HG03097 (cell line): Measurements from ENCODE around the gene TCP11L2.

Source experiments
- ATAC-seq: cut with Tn5 transposase; IDR thresholded peaks from one replicate; pipeline ENCODE4 v1.9.1; 2021; ENCODE audit not compliant: unreplicated experiment, low FRiP score

TCP11L2 gene

GRCh38 chr12:106386813-106387535 is 84.4 kb downstream of the TCP11L2 start:
- no peak for ATAC-seq

DNA sequence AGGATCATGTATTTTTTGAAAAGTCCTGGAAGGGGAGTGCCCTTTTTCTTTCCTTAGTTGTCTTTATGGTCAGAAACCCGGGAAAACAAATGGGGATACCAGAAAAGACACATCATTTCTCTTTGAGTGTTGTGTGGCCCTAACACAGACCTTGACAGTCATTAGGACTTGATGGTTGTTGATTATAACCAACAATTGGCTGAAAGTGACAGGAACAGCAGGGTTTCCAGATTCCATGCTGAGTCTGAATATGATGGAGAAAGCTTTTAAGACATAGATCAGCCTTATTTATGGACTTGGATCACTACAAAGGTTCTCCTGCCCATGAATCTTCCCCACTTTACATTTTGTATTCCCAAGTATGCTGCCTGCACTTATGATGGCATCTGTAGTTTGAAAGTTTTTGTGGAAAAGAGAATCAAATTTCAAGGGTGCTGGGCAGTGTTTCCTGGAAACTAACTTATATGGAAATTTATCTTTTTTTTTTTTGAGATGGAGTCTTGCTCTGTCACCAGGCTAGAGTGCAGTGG is 85.4 kb downstream of the TCP11L2 start:
- no peak for ATAC-seq

DNA sequence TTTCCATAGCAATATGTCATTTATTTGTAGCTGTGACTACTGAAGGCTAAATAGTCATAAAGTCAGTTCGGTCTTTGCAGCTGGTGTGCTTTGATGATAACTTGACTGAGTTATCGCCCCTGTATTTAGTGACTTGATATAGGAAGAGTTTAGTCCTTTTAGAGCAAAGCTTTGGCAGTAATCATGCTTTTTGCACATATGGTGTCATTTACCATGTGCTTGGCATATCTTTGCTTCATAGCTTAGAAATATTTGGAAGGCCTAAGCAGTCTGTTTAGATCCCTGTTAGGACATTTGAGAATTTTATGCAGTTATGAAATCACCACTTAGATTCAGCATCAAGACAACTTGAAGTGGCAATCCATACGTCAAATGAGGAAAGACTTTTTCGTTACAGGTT is 86.6 kb downstream of the TCP11L2 start:
- no peak for ATAC-seq

DNA sequence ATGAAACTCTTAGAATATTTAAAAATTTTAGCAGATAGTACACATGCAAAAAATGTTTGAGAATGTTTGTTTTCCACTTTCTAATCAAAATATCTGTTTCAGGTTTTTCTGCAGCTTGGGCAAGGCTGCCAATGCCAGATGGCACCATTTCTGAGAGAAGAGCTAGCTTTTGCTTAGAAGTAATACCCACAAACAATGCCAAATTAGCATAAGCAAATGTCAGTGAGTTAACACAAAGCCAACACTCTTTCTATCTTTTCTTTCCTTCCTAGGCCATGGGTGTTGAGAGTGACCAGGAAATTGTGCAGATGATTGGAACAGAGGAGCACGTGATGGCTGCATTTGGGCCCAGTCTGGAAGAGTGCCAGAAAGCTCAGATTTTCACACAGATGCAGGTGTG is 90.2 kb downstream of the TCP11L2 start:
- no peak for ATAC-seq
